DMS 273 treated with DMSO at 0.1 percent for 48 hours (cell line): Measurements from ENCODE around the gene TRAPPC10.
"Not testable (repeated sequence)": the region's sequence is repeated elsewhere in the genome, so short reads cannot be mapped to it uniquely, and the experiment has no call there.

ENCODE experiments used
- DNase-seq: peaks from one replicate; lab custom pipeline; 2025; lab: John Stamatoyannopoulos, UW

TRAPPC10 gene

DNA sequence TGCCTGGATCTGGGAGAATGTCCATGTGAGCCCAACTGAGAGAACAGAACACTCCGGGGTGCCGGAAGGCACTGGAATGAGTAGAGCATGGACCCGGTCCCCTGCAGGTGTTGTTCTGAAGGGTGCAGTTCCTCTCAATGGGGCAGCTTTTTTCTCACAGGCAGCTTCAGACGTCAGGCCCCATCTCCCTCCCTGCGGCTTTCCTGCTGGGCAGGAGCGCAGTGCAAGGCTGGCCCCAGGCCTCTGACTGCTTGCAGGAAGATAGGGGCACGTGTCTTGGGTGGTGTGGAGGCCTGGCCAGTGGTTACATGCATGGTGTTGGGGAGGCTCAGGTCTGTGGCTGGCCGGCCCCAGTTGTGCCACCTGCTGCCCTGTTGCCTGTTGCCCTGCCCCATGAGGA lies 131.9 kb downstream of the TRAPPC10 start:
- DNase-seq: not testable (repeated sequence)

DNA sequence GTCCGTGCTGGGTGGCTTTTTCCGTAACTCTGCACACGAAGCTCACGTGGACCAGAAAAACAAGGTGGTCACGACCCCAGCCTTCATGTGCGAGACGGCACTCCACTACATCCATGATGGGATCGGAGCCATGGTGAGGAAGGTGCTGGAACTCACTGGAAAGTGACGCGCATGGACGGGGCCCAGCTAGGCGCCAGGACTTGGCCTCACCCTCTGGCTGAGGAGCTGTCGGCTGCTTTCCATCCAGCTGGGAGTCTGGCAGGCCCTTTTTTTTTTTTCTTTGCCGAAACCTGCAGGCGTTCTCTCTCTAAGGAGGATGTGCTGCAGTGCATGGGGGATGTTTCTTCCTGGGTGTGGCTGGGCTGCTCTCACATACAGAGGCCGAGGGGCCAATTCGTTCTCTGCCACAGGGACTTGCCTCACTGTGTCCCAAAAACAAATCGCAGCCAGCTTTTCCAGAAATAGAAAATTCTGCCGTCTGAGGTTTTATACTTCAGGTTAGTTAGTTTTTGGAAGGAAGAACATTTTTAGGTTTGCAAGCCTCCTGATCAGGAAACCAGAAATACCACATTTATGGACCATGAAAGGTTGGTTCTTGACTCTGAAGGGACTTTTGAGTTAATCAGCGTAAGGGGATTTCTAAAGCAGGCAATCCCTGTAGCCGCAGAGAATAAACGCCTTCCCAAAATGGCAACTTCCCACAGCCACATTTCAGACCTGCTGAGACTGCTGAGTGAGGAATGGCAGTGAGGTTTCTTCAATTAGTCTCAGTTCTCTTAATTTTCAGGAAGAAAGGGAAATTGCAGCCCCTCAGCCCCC lies 132.9 kb downstream of the TRAPPC10 start:
- not testable (repeated sequence) for DNase-seq

DNA sequence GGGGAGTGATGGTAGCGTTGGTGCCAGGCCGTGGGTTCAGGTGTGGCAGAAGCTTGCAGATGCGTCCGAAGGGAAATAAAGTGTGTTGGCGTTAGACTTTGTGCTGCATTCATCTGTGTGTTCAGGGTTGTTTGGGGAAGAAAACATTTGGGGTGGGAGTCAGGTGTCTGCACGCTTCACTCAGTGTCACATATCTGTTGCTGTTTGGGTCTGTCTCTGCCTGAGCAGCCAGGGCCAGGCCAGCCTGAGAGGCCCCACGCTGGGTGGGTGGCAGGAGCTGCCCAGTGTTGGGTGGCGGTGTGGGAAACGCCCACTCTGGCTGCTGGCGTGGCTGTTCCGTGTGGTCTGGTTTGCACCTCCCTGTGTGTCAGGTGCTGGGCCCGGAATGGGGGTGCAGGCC lies 133.5 kb downstream of the TRAPPC10 start:
- DNase-seq: not testable (repeated sequence)

DNA sequence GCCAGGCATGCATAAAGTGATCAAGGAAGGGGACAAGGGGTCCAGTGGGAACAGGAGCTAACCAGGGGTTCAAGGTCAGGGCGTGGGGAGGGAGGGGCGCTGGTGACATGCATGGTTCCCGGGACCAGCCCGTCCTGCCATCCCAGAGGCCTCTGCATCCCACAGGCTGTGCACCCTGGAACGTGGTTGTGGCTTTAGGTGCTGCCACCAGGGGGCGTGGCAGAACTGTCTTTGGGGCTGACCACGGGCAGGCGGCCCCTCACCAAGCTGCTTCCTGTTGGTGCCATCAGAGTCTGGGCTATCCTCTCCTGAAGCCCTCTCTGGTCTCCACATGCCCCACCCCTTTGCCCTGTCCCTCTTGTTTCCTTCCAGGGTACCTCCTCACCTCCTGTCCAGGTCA lies 135.0 kb downstream of the TRAPPC10 start:
- not testable (repeated sequence) for DNase-seq

DNA sequence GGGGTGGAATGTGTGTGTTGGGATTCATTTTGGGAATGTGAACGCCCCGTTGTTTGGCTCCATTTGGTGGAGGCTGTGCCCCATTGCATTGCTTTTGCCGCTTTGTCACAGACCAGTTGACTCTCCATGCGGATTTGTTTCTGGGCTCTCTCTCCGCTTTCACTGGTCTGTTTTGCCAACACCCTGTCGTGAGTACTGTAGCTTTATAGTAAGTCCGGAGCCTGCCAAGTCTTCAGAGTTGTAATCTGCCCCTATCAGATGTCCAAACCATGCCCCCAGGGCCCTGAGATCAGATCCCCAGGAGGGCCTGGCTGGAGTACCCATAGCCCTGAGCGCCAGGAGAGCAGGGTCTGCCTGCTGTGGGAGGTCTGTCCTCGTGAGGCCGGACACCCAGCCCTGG lies 138.1 kb downstream of the TRAPPC10 start:
- not testable (repeated sequence) for DNase-seq

DNA sequence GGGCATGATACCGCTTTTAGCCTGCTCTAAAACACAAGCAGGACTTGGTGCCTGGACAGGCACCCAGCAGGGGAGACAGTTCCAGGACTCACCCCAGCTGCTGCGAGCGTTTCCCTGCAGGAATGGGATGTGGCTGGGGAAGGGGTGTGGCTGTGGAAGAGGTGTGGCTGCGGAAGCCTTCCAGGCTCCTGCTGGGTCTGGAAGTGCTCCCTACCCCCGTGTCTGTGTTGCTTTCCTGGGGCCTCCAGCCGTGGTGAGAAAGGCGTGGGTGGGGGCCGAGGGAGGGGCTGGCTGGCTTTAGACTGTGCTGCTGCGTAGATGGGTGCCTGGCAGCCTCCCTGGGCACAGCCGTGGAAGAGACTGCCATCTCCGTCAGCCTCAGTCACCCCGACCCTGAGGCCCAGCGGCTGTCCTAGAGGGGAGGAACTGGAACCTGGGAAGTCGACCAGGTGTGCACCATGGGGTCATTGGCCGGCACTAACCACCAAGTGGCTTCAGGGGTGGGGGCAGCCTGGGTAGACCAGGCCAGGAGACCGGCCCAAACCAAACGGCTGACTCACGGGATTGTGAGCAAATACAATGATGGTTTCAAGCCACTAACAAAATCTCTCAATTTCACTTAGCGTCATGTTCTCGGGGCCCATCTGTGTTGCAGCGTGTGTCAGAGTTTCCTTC lies 141.2 kb downstream of the TRAPPC10 start:
- not testable (repeated sequence) for DNase-seq

DNA sequence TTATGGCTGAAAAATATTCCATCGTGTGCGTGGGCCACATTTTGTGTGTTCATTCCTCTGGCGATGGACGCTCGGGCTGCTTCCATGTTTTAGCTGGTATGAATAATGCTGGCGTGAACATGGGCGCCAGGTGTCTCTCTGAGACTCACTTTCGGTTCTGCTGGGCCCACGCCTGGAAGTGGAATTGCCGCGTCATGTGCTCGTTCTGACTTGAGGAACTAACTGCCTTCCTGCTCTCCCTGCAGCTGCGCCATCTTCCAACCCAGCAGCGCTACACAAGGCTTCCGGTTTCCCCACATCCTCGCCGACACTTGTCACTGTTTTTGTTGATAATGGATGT lies 141.8 kb downstream of the TRAPPC10 start:
- DNase-seq: not testable (repeated sequence)

DNA sequence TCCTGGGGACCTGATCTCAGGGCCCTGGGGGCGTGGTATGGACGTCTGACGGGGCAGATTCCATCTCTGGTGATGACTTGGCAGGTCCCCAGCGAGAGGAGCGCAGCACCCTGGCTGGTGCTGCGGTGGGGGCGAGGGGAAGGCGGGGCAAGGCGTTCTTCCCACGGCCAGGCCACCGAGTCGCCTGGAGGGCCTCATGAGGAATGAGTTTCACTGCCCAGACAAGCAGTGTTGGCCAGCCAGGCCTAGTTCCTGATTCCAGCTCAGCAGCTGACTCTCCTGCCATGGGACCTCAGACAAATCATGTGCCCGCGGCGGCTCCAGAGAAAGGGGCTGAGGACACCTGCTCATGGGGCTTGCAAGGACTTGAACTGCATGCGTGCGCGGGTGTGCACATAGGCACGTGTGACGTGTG lies 142.7 kb downstream of the TRAPPC10 start:
- not testable (repeated sequence) for DNase-seq

DNA sequence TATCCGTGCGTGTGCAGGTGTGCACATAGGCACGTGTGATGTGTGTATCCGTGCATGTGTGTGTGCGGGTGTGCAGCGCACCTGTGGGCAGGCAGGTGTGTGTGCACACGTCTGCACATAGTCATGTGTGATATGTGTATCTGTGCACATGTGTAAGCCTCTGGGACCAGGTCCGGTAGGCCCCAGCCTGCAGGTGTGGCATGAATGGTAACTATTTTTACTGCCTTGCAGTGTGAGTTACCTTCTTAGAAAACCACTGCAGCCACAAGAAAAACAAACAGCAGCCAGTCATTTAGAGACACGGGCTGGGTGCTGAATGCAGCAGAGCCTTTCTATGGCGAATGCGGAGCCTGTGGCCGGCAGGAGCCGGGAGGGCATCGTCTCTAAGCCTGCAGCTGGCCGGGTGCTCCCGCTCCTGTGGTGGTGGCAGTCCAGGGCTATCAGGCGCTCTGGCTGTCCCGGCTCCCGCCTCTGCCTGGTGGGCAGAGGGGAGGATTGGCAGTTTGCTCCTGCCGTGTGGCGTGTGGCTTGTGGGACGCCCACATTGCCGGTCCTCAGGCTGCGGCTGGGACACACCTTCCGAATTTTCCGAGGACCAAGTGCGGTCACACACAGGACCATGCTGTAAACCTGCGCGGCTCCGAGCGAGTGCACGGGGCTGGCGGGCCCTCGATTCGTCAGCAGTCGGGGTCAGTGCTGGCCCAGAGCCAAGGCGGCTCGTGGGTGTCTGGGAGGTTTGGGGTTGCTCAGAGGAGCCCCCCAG lies 143.3 kb downstream of the TRAPPC10 start:
- not testable (repeated sequence) for DNase-seq

DNA sequence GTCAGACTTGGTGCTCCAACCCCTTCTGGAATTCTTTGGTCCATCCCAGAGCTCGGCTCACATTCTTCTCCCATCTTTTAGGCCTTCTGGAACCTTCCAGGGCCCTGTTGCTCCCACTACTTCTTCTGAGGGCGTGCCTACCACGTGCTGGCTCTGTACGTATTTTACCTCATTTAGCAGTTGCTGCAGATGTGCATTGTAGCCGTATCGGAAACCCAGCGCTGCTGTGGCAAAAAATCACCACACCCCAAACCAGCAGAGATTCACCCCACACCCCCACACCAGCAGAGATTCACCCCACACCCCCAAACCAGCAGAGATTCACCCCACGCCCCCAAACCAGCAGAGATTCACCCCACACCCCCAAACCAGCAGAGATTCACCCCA lies 143.9 kb downstream of the TRAPPC10 start:
- DNase-seq: not testable (repeated sequence)
